NCI-H1930 (cell line): ENCODE measurements around the gene PRPSAP1.
A peak's percentile ranks its signal among the peaks of the same experiment; 100 is the strongest.
"Not testable (repeated sequence)": the region's sequence is repeated elsewhere in the genome, so short reads cannot be mapped to it uniquely, and the experiment has no call there.

Source experiments
- DNase-seq, 2 experiments: peaks; one replicate each; lab custom pipeline; 2025; lab: John Stamatoyannopoulos, UW

PRPSAP1 gene

GRCh38 chr17:76318586-76318985 lies 35.1 kb downstream of the PRPSAP1 start:
- DNase-seq = no peak

- DNase-seq = no peak
Measured at GRCh38 chr17:76317535-76317934, 36.2 kb downstream of the PRPSAP1 start.

- no peak for DNase-seq
Measured at GRCh38 chr17:76314392-76315227, 39.1 kb downstream of the PRPSAP1 start.

- DNase-seq = no peak
Measured at GRCh38 chr17:76312735-76313134, 41.0 kb downstream of the PRPSAP1 start.

DNA sequence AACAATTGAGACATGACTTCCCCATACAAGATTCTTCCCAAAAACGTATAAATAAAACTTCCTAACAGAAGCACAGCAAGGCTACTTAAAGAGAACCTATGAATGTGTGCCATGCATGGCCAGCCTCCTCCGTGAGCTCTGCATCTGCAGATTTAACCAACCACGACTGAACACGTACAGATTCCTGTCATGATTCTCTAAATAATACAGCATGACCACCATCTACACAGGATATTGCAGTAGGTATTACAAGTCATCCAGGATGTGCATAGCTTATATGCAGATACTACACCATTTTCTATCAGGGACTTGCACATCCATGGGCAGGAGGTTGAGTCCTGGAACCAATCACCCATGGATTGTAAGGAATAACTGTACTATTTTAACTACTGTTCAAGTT lies 44.3 kb downstream of the PRPSAP1 start:
- no peak for DNase-seq

DNA sequence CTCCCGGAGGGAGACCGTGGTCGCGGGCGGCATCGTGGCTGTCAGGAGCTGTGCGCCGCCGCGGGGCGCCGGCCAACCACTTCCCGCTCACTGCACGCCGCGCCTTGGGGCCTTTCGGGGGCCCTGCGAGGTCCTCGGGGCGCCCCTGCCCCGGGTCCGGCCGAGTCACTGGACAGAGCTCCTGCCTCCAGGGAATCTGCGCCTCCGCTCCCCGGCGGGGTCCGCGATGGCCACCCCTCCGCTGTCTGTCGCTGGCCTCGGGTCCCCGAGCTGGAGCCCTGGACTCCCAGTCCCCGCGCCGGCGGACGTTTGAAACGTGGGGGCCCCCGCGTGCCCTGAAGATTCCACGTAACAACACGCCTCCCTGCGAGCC lies 45.8 kb downstream of the PRPSAP1 start, which contains the start of gene QRICH2:
QRICH2 (minus strand) TSS at position 311 of the 373 bp plus-strand sequence; CDS start at position 33, 278 bp downstream.
- no peak for DNase-seq

GRCh38 chr17:76307299-76307965 lies 46.3 kb downstream of the PRPSAP1 start:
- no peak for DNase-seq

GRCh38 chr17:76305135-76305454 lies 48.6 kb downstream of the PRPSAP1 start:
- not testable (repeated sequence) for DNase-seq

DNA sequence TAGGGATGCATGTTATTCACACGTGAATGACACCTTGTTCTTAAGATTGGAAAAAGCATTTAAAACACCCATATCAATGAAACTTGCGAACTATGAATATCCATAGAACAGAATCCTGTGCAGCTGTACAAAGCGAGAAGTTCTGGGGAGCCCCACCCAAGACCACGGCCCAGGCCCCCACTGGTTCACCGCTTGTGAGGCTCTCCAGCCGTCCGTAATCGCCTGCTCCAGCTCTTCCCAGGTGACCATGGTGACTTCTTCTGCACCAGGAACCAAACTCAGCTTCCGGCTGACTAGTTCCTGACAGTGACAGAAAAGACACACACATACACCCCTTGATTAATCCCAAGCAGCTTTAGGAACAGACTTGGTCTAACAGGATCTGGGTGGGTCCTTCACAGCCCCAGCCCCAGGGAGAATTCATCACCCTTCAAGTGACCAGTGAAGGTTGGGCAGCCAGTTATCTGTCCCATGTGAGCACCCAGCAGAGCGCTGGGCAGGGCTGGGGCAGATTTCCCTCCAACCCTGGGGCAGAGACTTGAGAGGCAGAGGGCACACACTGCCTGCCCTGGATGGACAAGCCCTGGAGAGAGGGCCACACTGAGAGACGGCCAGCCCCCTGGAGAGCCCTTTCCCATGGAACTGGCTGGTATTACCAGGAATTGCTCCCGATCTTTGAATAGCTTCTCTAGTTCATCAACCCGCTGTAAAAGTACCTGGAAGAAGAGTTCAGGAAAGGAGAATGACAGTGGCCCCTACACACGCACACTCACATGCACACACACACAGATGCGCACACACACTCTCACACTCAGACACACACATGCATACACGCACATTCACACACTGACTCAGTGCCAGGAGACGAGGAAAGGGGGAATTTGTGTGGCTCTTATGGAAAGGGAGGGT lies 49.2 kb downstream of the PRPSAP1 start:
- no peak for DNase-seq

DNA sequence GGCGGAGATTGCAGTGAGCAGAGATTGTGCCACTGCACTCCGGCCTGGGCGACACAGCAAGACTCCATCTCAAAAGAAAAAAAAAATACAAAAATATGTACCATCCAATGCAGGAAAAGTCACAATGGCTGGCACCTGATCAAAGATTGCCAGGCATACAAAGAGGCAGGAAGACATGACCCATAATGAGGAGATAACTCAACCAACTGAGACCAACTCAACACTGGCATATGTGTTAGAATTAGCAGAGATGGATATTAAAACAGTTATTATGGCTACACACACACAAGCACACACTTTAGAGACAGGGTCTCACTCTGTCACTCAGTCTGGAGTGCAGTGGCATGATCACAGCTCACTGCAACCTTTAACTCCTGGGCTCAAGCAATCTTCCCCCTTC lies 56.3 kb downstream of the PRPSAP1 start:
- no peak for DNase-seq

GRCh38 chr17:76296889-76297288 lies 56.8 kb downstream of the PRPSAP1 start:
- no peak for DNase-seq

DNA sequence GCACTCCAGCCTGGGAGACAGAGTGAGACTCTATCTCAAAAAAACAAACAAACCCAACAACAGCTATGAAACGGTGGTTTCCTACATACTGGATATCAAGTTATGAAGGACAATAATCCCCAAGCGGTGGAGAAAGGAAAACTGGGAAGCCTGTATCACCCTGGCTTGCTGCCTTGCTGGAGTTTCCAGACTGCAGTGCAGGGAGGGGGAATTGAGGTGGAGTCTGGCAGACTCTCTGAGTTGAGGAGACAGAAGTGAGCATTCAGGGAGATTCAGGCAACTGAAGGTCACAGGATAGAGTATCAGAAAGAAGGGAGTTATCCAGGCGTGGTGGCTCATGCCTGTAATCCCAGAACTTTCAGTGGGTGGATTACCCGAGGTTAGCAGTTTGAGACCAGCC lies 57.5 kb downstream of the PRPSAP1 start:
- no peak for DNase-seq

- no peak for DNase-seq
Measured at GRCh38 chr17:76293106-76293505, 60.6 kb downstream of the PRPSAP1 start.

DNA sequence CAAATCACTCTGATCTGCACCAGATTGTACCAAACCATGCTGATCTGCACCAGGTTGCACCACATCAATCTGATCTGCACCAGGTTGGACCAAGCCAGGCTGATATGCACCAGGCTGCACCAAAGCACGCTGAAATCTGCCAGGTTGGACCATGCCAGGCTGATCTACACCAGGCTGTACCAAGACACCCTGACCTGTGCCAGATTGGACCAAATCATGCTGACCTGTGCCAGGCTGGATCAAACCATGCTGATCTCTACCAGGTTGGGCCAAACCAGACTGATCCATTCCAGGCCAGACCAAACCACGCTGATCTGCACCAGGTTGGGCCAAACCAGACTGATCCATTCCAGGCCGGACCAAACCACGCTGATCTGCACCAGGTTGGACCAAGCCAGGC lies 61.1 kb downstream of the PRPSAP1 start:
- DNase-seq = no peak

DNA sequence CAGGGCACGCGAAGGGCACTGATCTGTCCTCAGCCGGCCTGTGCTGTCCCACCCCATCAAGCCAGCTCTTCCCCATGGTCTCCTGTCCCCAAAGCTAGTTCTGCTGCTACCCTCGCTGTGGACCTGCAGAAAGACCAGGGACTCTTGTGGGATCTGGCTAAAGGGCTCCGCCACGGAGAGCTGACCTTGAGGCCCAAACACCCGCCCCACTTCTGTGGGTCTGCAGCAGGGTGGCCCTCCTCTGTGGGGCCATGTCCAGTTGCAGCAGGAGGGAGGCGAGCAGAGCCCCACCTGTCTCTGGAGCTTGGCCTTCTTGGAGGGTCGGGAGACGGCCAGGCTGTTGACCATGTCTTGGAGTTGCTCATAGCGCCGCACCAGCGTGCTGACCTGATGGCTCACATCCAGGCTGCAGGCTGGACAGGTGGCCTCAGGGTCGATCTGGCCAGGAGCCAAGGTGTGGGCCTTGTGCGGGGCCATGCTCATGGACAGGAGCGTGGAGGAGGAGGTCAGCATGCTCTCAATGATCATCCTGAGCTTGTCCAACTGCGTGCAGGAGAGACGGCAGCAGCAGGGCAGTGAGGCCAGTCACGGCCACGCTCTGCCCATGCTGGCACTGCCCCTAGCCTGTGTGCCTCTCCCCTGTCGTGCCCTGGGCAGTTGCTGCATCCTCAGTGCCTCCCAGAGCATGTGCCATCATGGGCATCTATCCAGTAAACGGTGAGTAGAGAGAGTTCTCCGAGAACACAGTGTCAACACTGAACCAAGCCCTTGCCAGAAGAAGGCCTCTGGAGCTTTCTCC lies 71.9 kb downstream of the PRPSAP1 start:
- DNase-seq = no peak

DNA sequence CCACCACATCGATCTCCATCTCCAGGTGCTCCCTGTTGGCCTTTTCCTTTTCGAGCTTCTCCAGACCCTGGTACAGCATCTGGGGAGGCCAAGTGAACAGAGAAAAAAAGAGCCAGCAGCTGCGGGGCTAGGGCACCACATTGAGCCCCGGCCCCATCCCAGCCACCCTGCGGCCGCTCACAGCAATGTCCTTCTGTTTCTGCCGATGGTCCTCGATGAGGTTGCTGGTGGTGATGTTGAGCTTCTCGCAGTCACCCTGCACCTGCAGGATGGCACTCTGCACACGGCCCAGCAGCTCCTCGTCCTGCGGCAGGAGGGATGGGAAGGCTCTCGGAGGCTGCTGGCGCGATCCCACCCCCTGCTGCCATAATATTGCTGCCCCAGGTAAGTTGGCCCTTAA lies 73.1 kb downstream of the PRPSAP1 start:
- no peak for DNase-seq

DNA sequence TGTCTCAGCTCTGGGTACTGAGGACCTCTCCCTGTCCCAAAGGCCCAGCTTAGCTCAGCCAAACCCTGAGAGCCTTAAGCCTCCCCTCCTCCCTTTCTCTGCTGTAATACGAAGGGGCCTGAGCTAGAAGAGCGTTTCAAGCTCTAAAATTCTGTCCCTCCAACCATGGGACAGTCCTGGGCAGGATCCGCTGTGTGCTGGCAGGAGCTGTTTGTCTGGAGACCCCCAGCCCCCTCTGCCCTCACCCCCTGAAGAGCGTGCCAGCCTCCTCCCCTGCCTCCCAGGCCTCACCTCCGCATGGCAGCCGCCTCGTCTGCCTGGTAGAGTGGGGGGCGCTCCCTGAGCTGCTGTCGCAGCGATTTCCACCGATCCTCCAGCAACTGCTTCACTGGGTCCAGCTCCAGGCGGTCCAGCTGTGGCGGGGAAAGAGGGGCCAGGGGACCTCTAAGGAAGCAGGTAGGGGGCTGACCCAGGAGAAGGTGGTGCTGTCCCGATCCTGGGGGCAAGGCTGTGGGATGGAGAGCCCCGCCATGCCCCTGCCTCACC lies 73.9 kb downstream of the PRPSAP1 start:
- DNase-seq = no peak

DNA sequence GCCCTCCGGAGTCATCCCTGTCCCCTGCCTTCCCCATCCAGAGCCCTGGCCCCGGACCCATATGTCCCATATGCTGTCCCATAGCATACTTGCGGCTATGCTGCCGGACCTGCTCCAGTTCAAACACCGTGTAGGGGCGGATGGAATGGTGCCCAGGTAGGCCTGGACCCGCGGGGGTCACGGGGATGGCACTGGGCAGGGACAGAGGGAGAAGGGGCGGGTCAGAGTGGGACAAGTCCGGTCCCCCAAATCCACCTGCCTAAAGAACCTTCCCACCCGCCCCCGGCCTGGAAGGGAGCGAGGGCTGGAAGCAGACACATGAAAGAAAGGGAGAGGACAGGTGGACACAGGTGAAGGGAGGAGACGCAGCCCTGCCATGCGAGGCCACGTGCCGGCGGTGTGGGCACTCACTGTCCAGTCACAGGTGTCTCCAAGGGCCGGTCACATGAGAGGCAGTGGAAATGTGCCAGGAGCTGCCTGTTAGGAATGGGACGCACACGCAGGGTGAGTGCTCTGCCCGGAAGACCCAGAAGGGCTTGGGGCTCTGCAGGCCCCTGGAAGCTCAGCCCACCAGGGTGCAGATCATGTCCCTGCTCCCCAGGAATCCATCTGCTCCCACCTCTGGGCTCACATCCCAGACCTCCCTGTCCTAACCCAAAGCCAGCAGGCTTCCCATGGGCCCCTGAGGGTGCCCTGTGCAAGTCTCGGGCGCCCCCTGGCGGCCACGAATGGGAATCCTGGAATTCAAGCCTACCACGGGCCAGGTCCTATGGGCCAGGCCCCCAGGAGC lies 74.6 kb downstream of the PRPSAP1 start:
- peak; percentile 71 to 84 for DNase-seq

GRCh38 chr17:76278268-76278908 lies 75.3 kb downstream of the PRPSAP1 start:
- DNase-seq = no peak
